T-helper 17 cell (primary cell): Measurements from ENCODE around the gene AUTS2. TPM values are rescaled to one million over a fixed set of nuclear protein-coding genes. Genes with fewer than 3 reads are reported as not detected.

Experiments
- ATAC-seq: fragments of 150-1000 bp; cut with Tn5 transposase; 2 replicates; pipeline ENCODE4 v1.10.0; 2021; ENCODE audit warnings: mild to moderate bottlenecking, moderate library complexity
- DNase-seq, 3 donors: peaks; one replicate each; pipeline versions ENCODE4 v3.0.0 to v3.0.0-alpha.2; 2020 to 2021
- H3K9me3 ChIP-seq: one replicate; pipeline ENCODE4 v1.7.0; 2013; ENCODE audit warnings: low read length, mild to moderate bottlenecking; ENCODE audit not compliant: control insufficient read depth, poor library complexity, severe bottlenecking
- H3K27ac Mint-ChIP-seq: one replicate; pipeline ENCODE4 v1.8.0; 2022; ENCODE audit warnings: mild to moderate bottlenecking, moderate library complexity, mixed read lengths
- H3K27me3 Mint-ChIP-seq: one replicate; pipeline ENCODE4 v1.8.0; 2022; ENCODE audit warnings: mixed read lengths
- H3K36me3 Mint-ChIP-seq: one replicate; pipeline ENCODE4 v1.8.0; 2022; ENCODE audit warnings: low read depth, mixed read lengths
- H3K4me1 Mint-ChIP-seq: one replicate; pipeline ENCODE4 v1.8.0; 2022; ENCODE audit warnings: mild to moderate bottlenecking, mixed read lengths
- H3K4me3 Mint-ChIP-seq: one replicate; pipeline ENCODE4 v1.8.0; 2022; ENCODE audit warnings: mild to moderate bottlenecking, moderate library complexity, mixed read lengths
- total RNA-seq, 4 donors: library from RNA in 2 of 4; stranded (reverse) in 2 of 4; gene quantifications; one replicate each; pipeline ENCODE4 v1.2.3 and lab custom pipeline; 2022 to 2026

Gene AUTS2
- total RNA-seq, 2 donors from 2014 or later: 84.2 to 89.5 TPM

DNA sequence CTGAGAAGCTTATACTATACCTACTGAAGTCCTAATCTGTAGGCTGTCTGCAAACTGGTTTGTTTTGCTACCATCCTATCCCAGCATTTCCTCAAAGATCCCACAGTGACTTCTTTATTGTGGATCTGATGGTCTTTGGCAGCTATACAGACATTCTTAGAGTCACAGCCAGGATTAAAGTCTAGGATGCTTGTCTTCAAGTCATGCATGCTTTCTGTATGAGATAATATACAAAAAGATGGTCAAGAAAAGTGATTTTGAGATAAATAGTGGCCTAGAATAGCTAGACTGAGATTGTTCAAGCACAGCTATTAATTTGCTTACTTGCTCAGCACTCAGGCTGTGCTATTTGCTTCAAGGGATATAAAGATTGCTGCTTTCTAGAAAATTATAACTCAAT is 454.4 kb downstream of the AUTS2 start:
- Mint-ChIP-seq H3K4me1 (no peaks in the 10 kb centered on the region), H3K36me3 (no peaks in the 10 kb centered on the region), H3K4me3 (no peak overlapping the region), H3K27ac (no peak overlapping the region), H3K27me3 (no peaks in the 10 kb centered on the region)
- DNase-seq: no peak
- H3K9me3 ChIP-seq: no peaks in the 10 kb centered on the region
- ATAC-seq: no peak

DNA sequence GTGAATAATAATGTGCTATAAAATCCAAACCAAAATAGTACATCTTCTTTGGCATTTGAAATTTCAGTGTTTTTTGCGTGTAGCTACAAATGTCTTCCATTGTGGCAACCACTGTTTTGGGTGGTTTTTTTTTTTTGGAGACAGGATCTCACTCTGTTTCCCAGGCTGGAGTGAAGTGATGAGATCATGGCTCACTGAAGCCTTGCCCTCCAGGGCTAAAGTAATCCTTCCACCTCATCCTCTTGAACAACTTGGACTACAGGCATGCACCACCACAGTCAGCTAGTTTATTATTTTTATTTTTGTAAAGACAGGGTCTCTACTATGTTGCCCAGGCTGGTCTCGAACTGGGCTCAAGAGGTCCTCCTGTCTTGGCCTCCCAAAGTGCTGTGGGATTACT is 455.1 kb downstream of the AUTS2 start:
- Mint-ChIP-seq H3K27ac (no peak overlapping the region), H3K36me3 (no peaks in the 10 kb centered on the region), H3K4me3 (no peak overlapping the region), H3K27me3 (no peaks in the 10 kb centered on the region), H3K4me1 (no peaks in the 10 kb centered on the region)
- DNase-seq (no peak), ATAC-seq (no peak)
- no peaks in the 10 kb centered on the region for H3K9me3 ChIP-seq

DNA sequence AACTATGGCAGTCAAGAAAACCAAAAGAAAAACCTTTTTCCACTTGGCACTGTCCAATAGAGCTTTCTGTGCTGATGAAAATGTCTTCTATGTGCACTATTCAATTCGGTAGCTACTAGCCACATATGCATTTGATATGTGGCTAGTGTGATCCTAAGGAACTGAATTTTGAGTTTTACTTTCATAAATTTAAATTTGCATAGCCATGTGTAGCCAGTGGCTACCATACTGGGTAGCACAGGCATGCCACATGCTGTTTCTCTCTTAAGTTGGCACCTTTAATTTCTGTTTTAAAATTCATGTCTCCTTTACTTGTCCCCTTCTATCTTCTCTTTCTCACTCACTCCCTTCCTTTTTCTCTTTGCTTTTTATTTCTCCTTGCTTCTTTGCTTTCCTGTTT is 455.7 kb downstream of the AUTS2 start:
- no peaks in the 10 kb centered on the region for H3K9me3 ChIP-seq
- Mint-ChIP-seq H3K27ac (no peak overlapping the region), H3K36me3 (no peaks in the 10 kb centered on the region), H3K27me3 (no peaks in the 10 kb centered on the region), H3K4me3 (no peak overlapping the region), H3K4me1 (no peaks in the 10 kb centered on the region)
- ATAC-seq (no peak), DNase-seq (no peak)

- Mint-ChIP-seq H3K27me3 (no peaks in the 10 kb centered on the region), H3K36me3 (no peaks in the 10 kb centered on the region), H3K4me3 (no peak overlapping the region), H3K4me1 (peaks cover 3% of the 10 kb centered on the region), H3K27ac (no peak overlapping the region)
- H3K9me3 ChIP-seq: no peaks in the 10 kb centered on the region
- DNase-seq: no peak
- no peak for ATAC-seq
These were observed 458.1 kb downstream of the AUTS2 start for GRCh38 chr7:70056363-70056762.

DNA sequence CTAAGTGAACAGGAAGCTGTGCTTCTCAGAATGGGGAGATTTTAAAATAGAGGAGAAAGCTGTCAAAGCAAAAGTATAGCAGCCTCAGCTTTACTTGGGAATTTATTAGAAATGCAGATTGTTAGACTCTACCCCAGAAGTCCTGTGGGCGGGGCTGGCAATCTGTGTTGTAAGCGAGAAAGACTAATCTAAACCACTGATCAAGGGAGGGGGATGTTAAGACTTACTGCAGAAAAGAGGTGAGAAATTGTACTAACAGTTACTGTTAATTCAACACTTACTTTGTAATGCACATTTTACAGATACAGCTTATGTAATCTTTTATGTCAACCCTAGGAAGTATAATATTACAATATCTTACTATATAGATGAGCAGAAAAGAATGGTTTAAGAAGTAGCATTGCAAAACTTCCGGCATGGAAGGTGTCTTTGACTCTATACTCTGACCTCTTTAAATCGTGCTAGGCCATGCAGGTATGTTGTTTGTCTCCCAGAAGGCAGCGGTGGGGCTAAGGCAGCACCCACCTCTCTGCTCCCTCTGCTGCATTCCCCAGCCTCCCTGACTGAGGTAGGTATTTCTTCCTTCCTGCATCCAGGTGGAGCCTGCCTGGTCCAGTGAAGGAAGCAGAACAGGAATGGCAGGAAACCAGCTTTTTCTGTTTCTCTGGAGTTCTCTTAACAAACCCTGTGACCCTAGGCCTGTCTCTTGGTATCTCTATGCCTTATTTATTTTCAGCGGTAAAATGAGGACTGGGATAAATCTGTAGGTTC is 462.2 kb downstream of the AUTS2 start:
- DNase-seq (no peak), ATAC-seq (no peak)

DNA sequence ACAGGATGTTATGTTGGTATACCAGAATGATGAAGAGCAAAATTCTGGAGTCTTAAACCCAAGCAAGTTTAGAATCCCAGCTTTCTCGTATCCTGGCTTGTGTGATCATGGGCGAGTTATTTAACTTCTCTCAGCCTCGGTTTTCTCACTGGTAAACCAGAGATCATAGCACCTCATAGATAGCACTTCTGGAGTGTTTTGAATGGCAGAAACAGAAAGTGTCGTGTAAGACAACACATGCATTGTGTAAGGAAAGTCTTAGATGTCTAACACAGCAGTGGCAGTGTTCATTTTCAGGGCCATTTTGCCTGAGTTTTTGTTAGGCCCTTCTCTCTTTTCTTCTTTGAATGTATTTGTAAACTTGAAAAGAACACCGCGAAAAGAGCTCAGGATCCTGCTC is 465.1 kb downstream of the AUTS2 start:
- no peak for ATAC-seq
- DNase-seq: no peak
- H3K27ac Mint-ChIP-seq: no peak overlapping the region
- no peaks in the 10 kb centered on the region for H3K27me3 Mint-ChIP-seq
- H3K4me1 Mint-ChIP-seq: peaks cover 3% of the 10 kb centered on the region
- no peaks in the 10 kb centered on the region for H3K36me3 Mint-ChIP-seq
- H3K4me3 Mint-ChIP-seq: no peak overlapping the region
- no peaks in the 10 kb centered on the region for H3K9me3 ChIP-seq

More for the DNA sequence above, 462.2 kb downstream of the AUTS2 start:
- Mint-ChIP-seq H3K4me1 (peaks cover 3% of the 10 kb centered on the region), H3K27ac (no peak overlapping the region), H3K36me3 (no peaks in the 10 kb centered on the region), H3K27me3 (no peaks in the 10 kb centered on the region), H3K4me3 (no peak overlapping the region)
- H3K9me3 ChIP-seq: no peaks in the 10 kb centered on the region

GRCh38 chr7:70063927-70064326 is 465.7 kb downstream of the AUTS2 start:
- no peaks in the 10 kb centered on the region for H3K27me3 Mint-ChIP-seq
- no peak overlapping the region for H3K27ac Mint-ChIP-seq
- H3K4me3 Mint-ChIP-seq: no peak overlapping the region
- H3K4me1 Mint-ChIP-seq: peaks cover 3% of the 10 kb centered on the region
- no peaks in the 10 kb centered on the region for H3K9me3 ChIP-seq
- DNase-seq (no peak), ATAC-seq (no peak)
- H3K36me3 Mint-ChIP-seq: no peaks in the 10 kb centered on the region

DNA sequence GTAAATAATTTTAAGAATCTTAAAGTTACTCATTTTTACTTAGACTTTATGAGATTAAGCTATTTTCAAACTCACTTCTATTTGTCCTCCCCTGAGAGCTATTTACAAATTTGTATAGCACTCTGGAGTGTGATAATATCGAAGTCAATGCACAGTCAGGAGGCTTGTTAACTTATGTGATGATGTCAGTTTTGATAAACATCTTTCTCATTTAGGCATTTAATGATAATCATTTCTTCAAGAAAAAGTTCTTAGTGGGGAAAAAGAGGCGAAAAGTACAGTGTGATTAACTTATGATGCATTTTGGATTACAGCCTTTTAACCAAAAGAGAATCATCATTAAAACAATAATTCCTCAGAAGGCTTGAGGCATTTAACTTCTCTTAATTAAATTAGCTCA is 468.6 kb downstream of the AUTS2 start:
- Mint-ChIP-seq H3K36me3 (no peaks in the 10 kb centered on the region), H3K4me1 (no peaks in the 10 kb centered on the region), H3K27ac (no peak overlapping the region), H3K27me3 (no peaks in the 10 kb centered on the region), H3K4me3 (no peak overlapping the region)
- H3K9me3 ChIP-seq: no peaks in the 10 kb centered on the region
- ATAC-seq (no peak), DNase-seq (no peak)

GRCh38 chr7:70068531-70068930 is 470.3 kb downstream of the AUTS2 start:
- no peaks in the 10 kb centered on the region for H3K36me3 Mint-ChIP-seq
- DNase-seq (no peak), ATAC-seq (no peak)
- H3K4me1 Mint-ChIP-seq: no peaks in the 10 kb centered on the region
- no peak overlapping the region for H3K4me3 Mint-ChIP-seq
- H3K9me3 ChIP-seq: no peaks in the 10 kb centered on the region
- H3K27ac Mint-ChIP-seq: no peak overlapping the region
- H3K27me3 Mint-ChIP-seq: no peaks in the 10 kb centered on the region

DNA sequence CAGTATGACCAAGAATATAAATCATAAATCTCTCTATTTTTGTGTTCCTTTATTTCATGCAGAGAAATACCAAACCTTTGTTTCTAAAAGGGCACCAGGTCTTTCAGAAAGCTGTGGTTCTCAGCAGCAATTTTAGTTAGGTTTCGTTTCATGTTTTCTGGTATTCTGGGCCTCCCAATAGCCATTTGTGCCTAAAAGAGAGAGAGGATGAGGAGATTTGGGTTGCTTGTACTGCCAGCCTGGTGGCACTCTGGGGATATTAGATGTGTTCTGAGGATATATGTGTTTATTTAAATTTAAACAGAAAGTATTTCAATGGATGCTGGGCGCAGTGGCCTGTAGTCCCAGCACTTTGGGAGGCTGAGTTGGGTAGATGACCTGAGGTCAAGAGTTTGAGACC is 471.7 kb downstream of the AUTS2 start:
- H3K27me3 Mint-ChIP-seq: no peaks in the 10 kb centered on the region
- H3K4me1 Mint-ChIP-seq: no peaks in the 10 kb centered on the region
- ATAC-seq (no peak), DNase-seq (no peak)
- H3K27ac Mint-ChIP-seq: no peak overlapping the region
- no peak overlapping the region for H3K4me3 Mint-ChIP-seq
- no peaks in the 10 kb centered on the region for H3K9me3 ChIP-seq
- H3K36me3 Mint-ChIP-seq: no peaks in the 10 kb centered on the region

DNA sequence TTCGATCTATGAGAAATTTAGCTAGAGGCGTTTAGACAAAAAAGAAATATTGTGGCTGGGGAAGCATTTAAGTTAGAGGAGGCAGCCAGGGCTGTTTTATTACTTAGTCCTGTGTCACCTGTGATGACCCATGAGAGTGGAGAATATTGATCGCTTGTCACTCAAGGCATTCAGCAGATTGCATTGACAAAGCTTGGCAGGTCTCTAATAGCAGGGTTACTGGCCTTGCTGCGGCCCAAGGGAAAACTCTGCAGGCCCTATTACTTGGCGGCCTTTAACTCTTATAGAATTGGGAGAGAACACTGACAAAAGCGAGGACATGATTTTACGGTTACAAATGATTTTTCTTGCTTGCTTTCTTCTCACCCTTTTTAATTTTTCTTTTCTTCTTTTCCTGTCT is 473.5 kb downstream of the AUTS2 start:
- no peaks in the 10 kb centered on the region for H3K4me1 Mint-ChIP-seq
- no peaks in the 10 kb centered on the region for H3K36me3 Mint-ChIP-seq
- ATAC-seq (no peak), DNase-seq (no peak)
- H3K9me3 ChIP-seq: no peaks in the 10 kb centered on the region
- H3K27ac Mint-ChIP-seq: no peak overlapping the region
- H3K4me3 Mint-ChIP-seq: no peak overlapping the region
- H3K27me3 Mint-ChIP-seq: no peaks in the 10 kb centered on the region

DNA sequence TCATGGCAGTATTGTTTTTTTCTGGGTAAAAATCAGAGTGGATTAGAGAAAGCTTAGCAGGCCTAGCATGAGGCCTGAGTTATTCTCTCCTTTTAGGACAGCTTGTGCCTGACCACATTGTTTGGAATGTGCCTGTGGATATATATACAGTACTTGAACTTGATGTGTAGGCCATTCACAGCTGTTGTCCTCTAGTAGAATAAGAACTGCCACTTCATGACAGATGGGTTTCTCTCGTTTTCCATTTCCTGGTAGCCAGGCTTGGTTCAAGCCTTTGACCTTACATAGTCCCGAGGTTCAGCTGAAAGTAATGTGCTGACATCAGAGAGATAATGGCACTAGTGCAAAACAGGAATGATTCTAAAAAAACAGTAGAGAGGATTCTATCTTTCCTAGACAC is 473.9 kb downstream of the AUTS2 start:
- no peaks in the 10 kb centered on the region for H3K9me3 ChIP-seq
- no peaks in the 10 kb centered on the region for H3K36me3 Mint-ChIP-seq
- ATAC-seq (no peak), DNase-seq (no peak)
- H3K27ac Mint-ChIP-seq: no peak overlapping the region
- no peaks in the 10 kb centered on the region for H3K4me1 Mint-ChIP-seq
- H3K27me3 Mint-ChIP-seq: no peaks in the 10 kb centered on the region
- no peak overlapping the region for H3K4me3 Mint-ChIP-seq

GRCh38 chr7:70076325-70076724 is 478.1 kb downstream of the AUTS2 start:
- Mint-ChIP-seq H3K4me1 (no peaks in the 10 kb centered on the region), H3K36me3 (no peaks in the 10 kb centered on the region), H3K27ac (no peak overlapping the region), H3K27me3 (no peaks in the 10 kb centered on the region), H3K4me3 (no peak overlapping the region)
- DNase-seq (no peak), ATAC-seq (no peak)
- no peaks in the 10 kb centered on the region for H3K9me3 ChIP-seq

DNA sequence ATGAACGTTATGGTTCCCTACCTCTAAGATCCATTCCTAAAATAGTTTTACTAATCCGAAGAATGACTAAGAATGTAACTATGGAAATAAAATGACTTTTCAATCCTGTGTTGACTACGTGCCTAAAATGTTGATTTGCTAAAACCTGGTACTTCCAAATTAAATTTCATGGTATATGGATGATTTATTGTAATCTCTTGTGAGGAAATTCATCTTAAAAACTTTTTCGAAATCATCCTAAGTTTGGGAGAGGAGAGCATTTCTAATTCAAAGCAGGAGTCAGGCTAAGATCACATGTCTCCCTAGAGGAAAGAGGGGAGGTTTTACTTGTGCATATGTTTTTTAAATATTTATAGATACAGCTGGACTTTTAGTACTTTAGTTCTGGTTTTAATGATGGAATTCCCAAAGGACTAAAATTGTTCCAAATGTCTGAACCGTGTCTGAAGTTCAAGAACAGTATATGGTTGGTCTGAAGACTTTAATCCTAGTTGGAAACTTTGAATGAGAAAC is 483.9 kb downstream of the AUTS2 start:
- Mint-ChIP-seq H3K36me3 (no peaks in the 10 kb centered on the region), H3K27me3 (no peaks in the 10 kb centered on the region), H3K27ac (no peak overlapping the region), H3K4me1 (no peaks in the 10 kb centered on the region), H3K4me3 (no peak overlapping the region)
- ATAC-seq (no peak), DNase-seq (no peak)
- peaks cover 2% of the 10 kb centered on the region for H3K9me3 ChIP-seq
